GM19468 (cell line): Measurements from ENCODE around the gene DDX10.
"Not testable (repeated sequence)": the region's sequence is repeated elsewhere in the genome, so short reads cannot be mapped to it uniquely, and the experiment has no call there.

ENCODE experiments used
- ATAC-seq: cut with Tn5 transposase; IDR thresholded peaks from one replicate; pipeline ENCODE4 v1.9.1; 2021; ENCODE audit warnings: mild to moderate bottlenecking, moderate library complexity, moderate number of reproducible peaks; ENCODE audit not compliant: unreplicated experiment; ENCODE audit errors: extremely low read depth

DDX10 gene

DNA sequence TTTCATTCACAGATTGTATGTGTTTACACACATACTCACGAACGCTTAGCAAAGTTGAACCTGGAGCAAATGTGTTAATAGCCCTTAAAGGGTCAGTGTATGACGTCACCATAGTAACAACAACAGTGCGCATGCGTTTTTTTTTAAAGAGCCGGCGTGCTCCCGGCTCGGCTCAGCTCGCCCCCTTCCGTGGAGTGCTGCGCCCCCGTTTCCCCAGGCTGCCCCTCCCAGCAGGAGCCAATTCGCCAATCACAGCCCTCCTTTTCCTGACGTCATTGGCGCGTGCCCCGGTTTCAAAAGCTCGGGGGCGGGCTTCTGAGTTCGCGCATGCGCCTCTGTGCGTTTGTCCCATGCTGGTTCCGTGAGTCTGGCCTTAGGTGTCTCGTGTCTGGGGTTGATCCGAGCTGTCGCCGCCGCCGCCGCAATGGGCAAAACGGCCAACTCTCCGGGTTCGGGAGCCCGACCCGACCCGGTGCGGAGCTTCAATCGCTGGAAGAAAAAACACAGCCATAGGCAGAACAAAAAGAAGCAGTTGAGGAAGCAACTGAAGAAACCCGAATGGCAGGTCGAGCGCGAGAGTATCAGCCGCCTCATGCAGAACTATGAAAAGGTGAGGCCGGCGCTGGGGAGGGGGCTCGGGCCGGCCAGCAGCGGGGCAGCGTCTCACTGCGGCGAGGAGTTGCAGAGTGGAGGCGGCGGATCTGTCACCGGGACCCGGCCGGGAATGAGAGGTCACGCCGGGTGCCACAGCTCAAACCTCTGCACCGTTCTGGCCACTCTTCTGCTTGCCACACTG lies at the start of gene DDX10:
TSS of gene DDX10 (plus strand) at position 340 of the 796 bp plus-strand sequence. CDS start at position 425, 85 bp downstream.
- peak; percentile 80 for ATAC-seq

DNA sequence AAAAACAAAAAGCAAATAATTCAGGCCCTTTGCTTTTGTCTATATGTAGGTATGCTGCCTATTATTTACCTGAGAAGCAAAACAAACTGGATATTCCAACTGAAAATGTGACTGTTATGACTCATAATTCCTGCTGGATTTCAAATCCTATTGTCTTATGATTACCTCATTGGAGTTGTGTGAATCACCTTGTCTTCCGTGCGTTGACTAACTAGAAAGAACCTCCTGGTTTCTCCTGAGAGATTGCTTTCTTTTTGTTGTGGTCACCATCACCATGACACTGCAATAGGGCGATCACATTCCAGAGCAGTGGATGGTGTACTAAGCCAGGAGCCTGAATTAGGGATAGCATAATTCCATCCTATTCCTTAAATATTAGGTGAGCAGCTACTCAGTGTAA lies 48.3 kb upstream of the DDX10 start:
- ATAC-seq = no peak

DNA sequence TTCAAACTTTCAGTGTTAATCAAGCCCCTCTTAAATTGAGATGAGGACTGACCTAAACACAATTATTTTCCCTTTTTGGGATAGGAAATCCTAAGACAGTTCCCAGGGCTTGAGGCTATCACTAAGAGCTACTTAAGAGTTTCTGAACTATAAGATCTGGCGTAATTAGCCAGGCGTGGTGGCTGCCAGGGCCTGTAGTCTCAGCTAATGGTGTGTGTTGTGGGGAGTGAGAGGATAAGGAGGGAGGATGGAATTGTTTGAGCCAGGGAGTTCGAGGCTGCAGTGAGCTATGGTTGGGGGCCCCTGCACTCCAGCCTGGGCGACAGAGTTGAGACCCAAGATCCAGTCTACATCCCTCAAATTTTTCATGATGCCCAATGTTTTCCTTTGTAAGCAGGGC lies 47.8 kb upstream of the DDX10 start:
- ATAC-seq = no peak

DNA sequence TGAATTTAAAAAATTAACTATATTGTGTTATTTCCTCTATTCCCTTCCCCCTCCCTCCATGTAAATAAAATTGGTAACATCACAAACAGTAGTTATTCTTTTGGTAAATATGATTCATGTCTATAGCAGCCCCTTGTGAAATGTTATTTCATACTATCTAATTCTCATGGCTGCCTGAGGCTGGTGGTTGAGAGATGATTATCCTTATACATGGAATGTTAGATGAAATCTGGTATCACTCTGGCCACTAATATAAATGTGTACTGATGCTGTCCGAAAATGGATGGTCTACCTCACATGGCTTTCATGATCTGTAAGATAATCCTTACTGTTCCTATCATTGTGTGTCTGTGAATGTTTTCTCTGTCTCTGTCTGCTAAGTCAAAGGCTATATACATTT lies 46.3 kb upstream of the DDX10 start:
- ATAC-seq = no peak

DNA sequence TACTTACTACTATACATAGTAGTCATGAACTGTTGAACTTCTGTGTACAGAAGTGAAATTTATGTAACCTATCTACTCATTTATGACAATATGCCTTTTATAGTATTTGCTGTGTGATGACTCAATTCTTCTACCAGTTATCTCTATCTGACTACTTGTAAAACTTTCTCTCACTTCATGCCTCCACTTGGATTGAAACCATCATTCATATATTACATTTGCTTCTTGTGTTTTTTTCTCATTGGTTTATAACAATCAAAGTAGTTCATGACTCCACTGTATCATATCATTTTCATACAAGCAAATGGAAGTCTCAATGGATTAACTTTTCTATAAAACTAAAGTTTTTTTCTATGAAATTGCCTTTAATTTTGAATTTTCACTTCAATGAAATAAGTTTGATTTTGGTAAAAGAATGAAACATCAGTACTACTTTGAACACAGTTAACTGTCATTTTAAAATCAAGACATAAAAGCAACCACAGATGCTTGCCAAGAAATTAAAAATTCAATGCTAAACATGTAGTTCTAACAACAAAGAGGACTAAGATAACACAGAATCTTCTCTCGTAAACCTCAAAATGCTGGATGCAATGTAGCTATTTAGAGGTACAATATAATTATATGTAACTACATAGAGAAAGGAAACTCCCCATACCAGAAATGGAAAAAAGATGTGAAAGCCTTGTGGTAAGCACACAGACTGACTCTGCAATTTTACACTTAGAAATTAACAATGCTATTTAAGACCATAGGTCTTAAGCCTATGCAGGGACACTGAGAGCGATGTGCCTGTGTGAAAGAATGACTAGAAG lies 43.7 kb upstream of the DDX10 start:
- peak; percentile 78 for ATAC-seq

DNA sequence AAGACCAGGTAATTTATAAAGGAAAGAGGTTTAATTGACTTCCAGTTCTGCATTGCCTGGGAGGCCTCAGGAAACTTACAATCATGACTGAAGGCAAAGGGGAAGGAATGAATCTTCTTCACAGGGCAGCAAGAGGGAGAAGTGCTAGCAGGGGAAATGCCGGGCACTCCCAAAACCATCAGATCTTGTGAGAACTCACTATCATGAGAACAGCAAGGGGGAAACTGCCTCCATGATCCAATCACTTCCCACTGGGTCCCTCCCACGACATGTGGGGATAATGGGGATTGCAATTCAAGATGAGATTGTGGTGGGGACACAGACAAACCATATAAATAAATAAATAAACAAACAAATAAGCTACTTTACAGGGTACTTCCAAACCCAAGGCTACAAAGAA lies 42.5 kb upstream of the DDX10 start:
- no peak for ATAC-seq

DNA sequence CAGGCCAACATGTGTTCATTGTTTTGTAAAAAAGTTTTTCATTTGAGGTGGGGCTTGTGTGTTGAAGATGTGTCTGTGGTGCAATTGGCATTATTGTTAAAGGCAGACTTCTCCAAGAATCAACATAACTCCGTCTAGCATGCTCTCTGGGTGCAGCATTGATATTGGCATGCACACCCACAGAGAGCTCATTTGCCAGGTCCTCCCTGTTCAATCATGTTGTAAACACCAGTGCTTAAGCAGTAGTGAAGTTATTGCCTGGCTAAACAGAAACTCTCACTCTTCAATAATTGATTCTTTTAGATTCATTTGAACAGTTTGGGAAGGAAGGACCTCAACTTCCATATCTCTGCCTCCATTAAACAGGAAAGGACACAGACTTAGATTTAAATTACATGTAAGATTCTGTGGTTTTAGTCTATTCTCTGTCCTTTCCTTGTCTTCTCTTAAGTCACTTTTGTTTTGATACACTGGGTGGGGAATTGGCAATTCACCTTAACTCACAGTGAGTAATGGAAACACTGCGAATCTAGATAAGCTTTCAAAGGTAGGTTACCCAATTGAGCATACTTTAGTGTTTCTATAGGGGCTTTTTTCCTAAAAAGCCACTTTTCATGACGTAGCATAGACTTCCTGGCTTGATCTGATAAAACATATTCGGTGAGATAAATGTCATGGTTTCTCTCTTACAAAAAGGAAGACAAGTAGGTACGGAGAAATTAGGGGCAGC lies 40.5 kb upstream of the DDX10 start:
- ATAC-seq = no peak

DNA sequence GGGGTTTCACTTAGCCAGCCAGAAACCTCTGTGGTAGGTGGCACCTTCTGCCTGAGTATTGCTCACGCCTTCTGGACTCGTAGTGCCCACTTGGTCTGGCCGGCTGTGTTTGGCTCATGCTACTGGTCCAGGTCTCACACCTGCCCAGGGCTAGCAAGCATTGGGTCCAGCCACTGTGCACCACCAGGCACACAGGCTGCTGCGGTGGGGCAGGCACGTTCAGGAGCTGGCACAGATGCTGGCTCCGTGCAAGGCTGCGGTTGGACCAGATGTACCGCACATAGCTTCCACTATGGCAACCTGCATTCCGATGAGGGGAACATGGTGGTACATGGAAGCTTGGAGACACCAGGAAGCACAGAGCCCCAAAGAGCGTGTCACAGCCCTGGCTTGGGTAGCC lies 36.5 kb upstream of the DDX10 start:
- ATAC-seq = no peak

DNA sequence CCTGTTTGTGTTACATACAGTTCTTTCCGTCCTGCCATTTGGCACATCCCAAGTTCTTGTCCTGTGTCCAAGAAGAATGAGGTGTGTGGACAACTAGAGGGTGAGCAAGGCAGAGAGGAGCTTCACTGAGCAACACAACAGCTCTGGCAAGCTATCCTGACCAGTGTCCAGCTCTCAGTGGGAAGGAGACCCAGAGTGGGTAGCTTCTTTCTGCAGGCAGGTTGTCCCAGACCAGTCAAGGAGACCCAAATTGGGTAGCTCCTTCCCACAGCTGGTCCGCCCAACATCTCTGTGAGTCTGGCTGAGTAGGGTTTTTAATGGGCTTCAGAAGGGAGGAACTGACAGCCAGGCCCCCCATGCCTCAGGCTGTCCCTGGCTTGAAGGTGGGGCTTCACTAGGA lies 36.1 kb upstream of the DDX10 start:
- ATAC-seq = no peak

DNA sequence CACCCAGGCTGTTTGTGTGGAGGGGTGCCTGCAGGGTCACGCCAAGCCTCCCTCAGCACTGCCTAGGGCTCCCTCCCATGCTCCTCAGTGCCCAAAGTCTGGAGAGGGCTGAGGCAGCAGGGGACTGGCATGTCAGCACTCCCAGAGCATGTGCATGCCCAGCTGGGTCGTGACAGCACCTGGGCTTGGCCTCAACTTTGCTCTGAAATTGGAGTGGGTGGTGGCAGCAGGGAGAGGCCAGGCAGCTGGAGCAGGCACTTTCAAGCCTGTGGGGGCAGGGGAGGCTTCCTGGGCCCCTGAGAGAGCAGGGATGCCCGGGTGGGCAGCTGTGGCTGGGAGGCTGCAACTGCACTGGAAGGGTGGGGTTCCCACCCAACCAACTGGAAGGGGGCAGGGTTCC lies 35.6 kb upstream of the DDX10 start:
- ATAC-seq = no peak

DNA sequence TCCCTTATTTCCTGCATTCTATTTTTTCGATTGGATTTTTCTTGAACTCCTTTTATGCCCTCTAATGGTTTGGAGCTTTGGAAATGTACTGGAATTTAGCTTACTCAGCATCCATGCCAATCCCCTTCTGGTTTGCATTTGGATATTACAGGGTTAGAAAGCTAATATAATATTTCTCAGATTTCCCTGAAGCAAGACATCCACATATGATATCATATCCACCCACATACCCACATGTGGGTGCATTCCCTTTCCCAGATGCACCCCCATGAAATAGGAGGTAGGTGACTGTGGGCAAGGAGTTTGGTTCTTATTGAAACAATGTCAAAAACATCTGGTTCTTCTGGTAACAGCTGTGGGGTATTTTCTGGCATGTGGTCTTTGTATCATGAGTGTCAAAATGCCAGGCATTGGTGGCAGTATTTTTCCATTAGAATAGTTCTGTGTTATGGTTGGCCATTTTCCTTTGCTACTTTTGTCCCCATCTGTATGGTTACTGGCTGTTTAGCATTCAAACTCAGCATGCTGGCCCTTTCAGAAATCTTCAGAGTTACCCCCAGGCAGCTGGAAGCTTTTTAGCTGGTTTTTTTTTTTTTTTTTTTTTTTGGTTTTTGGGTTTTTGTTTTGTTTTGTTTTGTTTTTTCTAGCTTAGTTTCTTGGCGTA lies 32.7 kb upstream of the DDX10 start:
- no peak for ATAC-seq

DNA sequence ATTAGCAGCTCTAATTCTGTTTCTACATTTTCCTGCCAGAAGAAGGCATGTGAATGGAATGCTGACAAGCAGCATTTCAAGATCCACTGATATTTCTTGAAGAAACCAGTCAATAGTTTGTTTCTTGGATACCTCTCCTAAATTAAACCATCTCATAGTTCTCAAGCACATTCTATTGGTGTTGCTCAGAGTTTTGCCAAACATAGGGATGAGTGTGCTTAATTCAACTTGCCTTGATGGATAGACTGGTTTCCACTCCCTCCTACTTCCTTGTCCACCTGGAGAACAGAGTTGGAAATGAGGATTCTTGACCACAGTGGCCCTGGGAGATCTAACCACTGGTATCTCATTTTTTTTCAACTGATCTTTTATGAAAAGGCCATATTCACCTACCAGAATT lies 29.8 kb upstream of the DDX10 start:
- no peak for ATAC-seq

DNA sequence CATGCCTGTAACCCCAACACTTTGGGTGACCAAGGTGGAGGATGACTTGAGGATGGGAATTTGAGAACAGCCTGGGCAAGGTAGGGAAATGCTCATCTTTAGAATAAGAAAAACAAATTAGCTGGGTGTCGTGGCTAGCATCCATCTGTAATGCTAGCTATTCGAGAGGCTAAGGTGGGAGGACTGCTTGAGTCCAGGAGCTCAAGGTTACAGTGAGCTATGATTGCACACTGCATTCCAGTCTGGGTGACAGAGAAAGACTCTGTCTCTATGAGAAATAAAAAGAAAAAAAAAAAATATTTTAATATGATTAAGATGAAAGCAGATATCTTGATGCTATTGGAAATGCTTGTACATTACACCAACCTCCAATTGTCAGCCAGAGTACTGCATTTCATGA lies 28.6 kb upstream of the DDX10 start:
- no peak for ATAC-seq

DNA sequence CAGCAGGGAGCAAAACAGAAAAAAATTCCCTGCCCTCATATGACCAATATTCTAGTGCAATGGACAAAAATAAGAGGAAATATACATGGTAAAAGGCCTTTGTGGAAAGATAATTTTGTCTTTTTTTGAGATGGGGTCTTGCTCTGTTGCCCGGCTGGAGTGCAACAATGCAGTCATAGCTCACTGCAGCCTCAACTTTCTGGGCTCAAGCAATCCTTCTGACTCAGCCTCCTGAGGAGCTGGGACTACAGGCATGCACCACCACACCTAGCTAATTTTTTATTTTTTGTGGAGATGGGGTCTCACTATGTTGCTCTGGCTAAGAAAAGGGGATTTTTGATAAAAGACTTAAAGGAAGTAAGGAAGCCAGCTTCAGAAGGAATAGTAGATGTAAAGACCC lies 25.7 kb upstream of the DDX10 start:
- no peak for ATAC-seq

DNA sequence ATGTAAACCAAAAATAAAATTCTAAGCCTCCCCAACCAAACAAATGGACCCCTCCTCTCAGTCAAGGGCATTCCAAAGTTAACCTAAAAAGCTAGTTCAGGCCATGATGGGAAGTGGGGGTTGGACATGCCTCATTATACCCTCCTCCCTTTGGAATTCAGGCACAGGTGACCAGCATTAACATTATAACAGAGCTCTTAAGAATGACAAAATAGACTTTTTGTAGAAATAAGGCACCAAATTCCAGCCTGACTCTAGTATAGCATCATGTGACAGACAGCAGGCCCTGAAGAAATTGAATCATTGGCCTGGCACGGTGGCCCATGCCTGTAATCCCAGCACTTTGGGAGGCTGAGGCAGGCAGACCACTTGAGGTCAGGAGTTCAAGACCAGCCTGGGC lies 23.1 kb upstream of the DDX10 start:
- ATAC-seq = not testable (repeated sequence)

DNA sequence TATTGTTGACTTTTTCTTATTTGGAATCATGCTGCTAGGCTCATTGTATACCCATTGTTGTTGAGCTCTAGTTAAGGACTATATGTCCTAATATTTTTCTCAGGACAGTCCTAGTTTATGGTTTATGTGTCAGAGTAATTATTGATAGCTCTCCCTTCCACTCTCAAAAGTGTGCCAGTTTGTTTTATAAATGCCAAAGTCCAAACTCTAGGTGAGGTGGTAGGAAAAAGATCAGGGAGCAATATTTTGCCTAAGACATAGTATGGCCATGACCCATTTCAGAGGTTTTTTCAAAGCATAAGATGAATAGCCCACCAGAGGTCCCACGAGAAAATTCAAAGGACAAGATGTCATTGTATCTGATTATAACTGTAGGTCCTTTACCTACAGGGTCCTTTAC lies 20.9 kb upstream of the DDX10 start:
- no peak for ATAC-seq

DNA sequence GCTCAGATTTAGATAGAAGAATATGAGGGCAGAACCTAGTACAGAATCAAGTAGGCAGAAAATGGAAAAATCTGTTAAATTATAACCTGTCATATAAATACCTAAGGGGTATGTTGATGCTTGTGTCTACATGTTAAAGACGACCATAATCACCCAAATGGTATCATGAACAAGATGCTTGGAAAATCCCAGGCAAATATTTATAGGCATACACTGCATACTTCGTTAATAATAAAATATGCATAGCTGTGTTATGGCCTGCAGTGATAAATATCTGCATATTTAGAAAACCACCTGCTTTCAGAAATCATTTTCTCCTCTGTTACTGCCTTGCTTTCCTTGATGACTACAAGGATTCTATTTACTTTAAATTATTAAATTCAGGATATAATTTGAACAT lies 18.9 kb upstream of the DDX10 start:
- ATAC-seq = no peak

DNA sequence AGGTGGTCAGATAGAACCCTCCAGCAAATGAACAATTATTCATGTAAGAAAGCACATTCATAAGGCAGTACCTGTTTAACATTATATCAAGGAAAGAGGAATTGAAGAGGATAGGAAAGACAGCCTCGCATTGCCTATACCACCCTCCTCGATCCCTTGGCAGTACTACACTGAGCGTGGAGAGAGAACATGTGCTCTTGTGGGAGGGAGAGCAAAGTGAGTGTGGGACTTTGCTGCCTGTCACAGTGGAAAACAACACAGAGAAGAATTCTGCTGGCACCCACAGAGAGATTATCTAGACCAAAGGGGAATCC lies 17.5 kb upstream of the DDX10 start:
- no peak for ATAC-seq

DNA sequence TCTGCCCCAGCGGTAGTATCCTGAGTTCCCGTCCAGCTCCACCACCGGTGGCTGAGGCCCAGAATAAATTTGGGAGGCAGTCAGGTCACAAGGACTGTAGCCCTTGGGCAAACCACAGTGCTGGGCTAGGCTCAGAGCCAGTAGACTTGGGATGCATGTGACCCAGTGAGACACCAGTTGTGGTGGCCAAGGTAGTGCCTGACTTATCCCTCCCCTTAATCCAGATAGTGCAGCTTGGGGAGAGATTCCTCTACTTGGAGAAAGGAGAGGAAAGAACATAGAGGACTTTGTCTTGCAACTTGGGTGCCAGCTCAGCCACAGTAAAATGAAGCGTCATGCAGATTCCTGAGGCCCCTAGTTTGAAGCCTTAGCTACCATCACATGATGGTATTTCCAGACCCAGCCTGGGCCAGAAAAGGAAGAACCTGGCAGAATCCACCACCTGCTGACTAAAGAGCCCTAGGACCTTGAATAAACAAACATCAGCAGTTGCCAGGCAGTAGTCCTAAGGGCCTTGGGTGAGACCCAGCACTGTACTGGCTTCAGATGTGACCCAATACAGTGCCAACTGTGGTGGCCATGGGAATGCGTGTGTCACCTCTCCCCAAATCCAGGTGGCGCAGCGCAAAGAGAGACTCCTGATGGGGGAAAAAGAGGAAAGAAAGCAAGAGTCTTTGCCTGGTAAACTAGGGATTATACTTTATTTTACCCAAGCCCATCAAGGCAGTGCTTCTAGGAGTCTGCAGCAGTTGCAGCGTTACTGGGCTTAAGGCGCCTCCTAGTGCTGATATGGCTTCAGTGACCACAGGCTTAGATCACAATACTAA lies 17.0 kb upstream of the DDX10 start:
- ATAC-seq = no peak

DNA sequence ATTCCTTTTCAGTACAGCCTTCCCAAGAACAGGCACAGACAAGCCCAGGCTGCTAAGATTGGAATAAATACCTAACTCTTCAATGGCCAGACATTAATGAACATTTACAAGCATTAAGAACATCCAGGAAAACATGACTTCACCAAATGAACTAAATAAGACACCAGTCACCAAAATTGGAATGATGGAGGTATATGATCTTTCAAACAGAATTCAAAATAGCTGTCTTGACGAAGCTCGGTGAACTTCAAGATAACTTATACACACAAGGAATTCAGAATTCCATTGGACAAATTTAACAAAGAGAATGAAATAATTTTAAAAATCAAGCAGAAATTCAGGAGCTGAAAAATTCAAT lies 16.4 kb upstream of the DDX10 start:
- no peak for ATAC-seq
